ENCODE results near the gene NTMT2.
"Not testable (repeated sequence)": the region's sequence is repeated elsewhere in the genome, so short reads cannot be mapped to it uniquely, and the experiment has no call there.

The NTMT2 gene

GRCh38 chr1:170156594-170156993 is 10.8 kb downstream of the NTMT2 start:
- DNase-seq: no peak

GRCh38 chr1:170157820-170158219 is 12.1 kb downstream of the NTMT2 start:
- DNase-seq: no peak

GRCh38 chr1:170162459-170163246 is 16.9 kb downstream of the NTMT2 start:
- no peak for DNase-seq

GRCh38 chr1:170164103-170164763 is 18.5 kb downstream of the NTMT2 start:
- no peak for DNase-seq

- no peak for DNase-seq
These were observed 20.9 kb downstream of the NTMT2 start for GRCh38 chr1:170166518-170167180.

- no peak for DNase-seq
These were observed 22.5 kb downstream of the NTMT2 start for GRCh38 chr1:170168265-170168664.

GRCh38 chr1:170170513-170170912 is 24.8 kb downstream of the NTMT2 start:
- not testable (repeated sequence) for DNase-seq

- no peak for DNase-seq
These were observed 28.6 kb downstream of the NTMT2 start for GRCh38 chr1:170174395-170174794.

- no peak for DNase-seq
These were observed 29.3 kb downstream of the NTMT2 start for GRCh38 chr1:170175041-170175440.

- no peak for DNase-seq
These were observed 29.7 kb downstream of the NTMT2 start for GRCh38 chr1:170175484-170175883.

GRCh38 chr1:170176772-170177171 is 31.0 kb downstream of the NTMT2 start:
- no peak for DNase-seq

GRCh38 chr1:170182442-170182841 is 36.7 kb downstream of the NTMT2 start:
- no peak for DNase-seq

- no peak for DNase-seq
These were observed 46.8 kb downstream of the NTMT2 start for GRCh38 chr1:170192546-170192945.

- no peak for DNase-seq
These were observed 48.7 kb downstream of the NTMT2 start for GRCh38 chr1:170194451-170194850.

- DNase-seq: no peak
These were observed 50.9 kb downstream of the NTMT2 start for GRCh38 chr1:170196490-170197236.

- no peak for DNase-seq
These were observed 52.3 kb downstream of the NTMT2 start for GRCh38 chr1:170198090-170198489.

GRCh38 chr1:170198584-170198983 is 52.8 kb downstream of the NTMT2 start:
- DNase-seq: no peak

- no peak for DNase-seq
These were observed 54.4 kb downstream of the NTMT2 start for GRCh38 chr1:170200161-170200560.

GRCh38 chr1:170200621-170201397 is 55.0 kb downstream of the NTMT2 start:
- DNase-seq: no peak

- no peak for DNase-seq
These were observed 57.9 kb downstream of the NTMT2 start for GRCh38 chr1:170203693-170204092.

- no peak for DNase-seq
These were observed 58.4 kb downstream of the NTMT2 start for GRCh38 chr1:170204121-170204520.
